HepG2 (cell line): Measurements from ENCODE around the gene CCDC170. TPM values are rescaled to one million over a fixed set of nuclear protein-coding genes. Genes with fewer than 3 reads are reported as not detected.

Source experiments
- HBP1 ChIP-seq: IDR thresholded peaks from 2 replicates; pipeline ENCODE4 v1.6.1; 2016; ENCODE audit warnings: low read depth, control low read depth
- HMGXB3 ChIP-seq: sonication (generic); formaldehyde crosslinking; IDR thresholded peaks from 2 replicates; pipeline ENCODE4 v1.4.0; 2020; ENCODE audit warnings: missing genetic modification reagents, borderline replicate concordance
- PAXIP1 ChIP-seq: sonication (generic); formaldehyde crosslinking; conservative IDR thresholded peaks from 2 replicates; pipeline ENCODE4 v1.4.0; 2020; ENCODE audit warnings: mild to moderate bottlenecking, missing genetic modification reagents, moderate library complexity
- PCBP2 ChIP-seq: fragments of 200-400 bp; formaldehyde crosslinking; optimal IDR thresholded peaks from 2 replicates; pipeline ENCODE3; 2018; ENCODE audit warnings: low read length, low read depth; ENCODE audit not compliant: poor library complexity, severe bottlenecking
- PPARG ChIP-seq: conservative IDR thresholded peaks from 2 replicates; pipeline ENCODE4 v1.6.1; 2016; ENCODE audit warnings: missing biosample characterization, missing genetic modification reagents
- RERE ChIP-seq: IDR thresholded peaks from 2 replicates; pipeline ENCODE4 v1.6.1; 2016; ENCODE audit warnings: low read depth, missing genetic modification reagents, missing compliant biosample characterization
- SIX1 ChIP-seq: sonication (generic); formaldehyde crosslinking; IDR thresholded peaks from 2 replicates; pipeline ENCODE4 v1.4.0; 2020; ENCODE audit warnings: missing genetic modification reagents, borderline replicate concordance
- TERF1 ChIP-seq: sonication (generic); formaldehyde crosslinking; IDR thresholded peaks from 2 replicates; pipeline ENCODE4 v1.8.0; 2022; ENCODE audit warnings: mild to moderate bottlenecking, missing genetic modification reagents, moderate library complexity
- ZNF207 ChIP-seq: fragments of 450-650 bp; IDR thresholded peaks from 2 replicates; pipeline ENCODE4 v1.6.1; 2016; ENCODE audit warnings: antibody characterized with exemption, borderline replicate concordance
- ZNF263 ChIP-seq: sonication (generic); formaldehyde crosslinking; IDR thresholded peaks from 2 replicates; pipeline ENCODE4 v1.4.0; 2020; ENCODE audit warnings: missing genetic modification reagents
- ZNF572 ChIP-seq: sonication (generic); formaldehyde crosslinking; IDR thresholded peaks from 2 replicates; pipeline ENCODE4 v1.5.1; 2020; ENCODE audit warnings: mild to moderate bottlenecking, missing genetic modification reagents
- ZNF879 ChIP-seq: sonication (generic); formaldehyde crosslinking; IDR thresholded peaks from 2 replicates; pipeline ENCODE4 v1.8.1; 2023; ENCODE audit warnings: missing genetic modification reagents
- polyA plus RNA-seq, 8 experiments: library from polyadenylated mRNA; depleted of rRNA in 3 of 8; stranded (reverse) in 7 of 8; unstranded in 1 of 8; fragments of >200 nt; fragmentation: Illumina TruSeq in 4 of 8; extraction: Trizol in 4 of 8; gene quantifications; 2 replicates each; pipeline versions ENCODE4 v1.2.1 to v1.2.3, GENCODE V29; 2011 to 2016; ENCODE audit warnings: low read depth in 4 of 8, missing spikeins in 1 of 8, mixed read lengths in 1 of 8; ENCODE audit not compliant: insufficient read depth in 1 of 8
- total RNA-seq, 5 experiments: library from RNA; depleted of rRNA; stranded (reverse); fragments of >200 nt; fragmentation: Illumina TruSeq; extraction: Trizol; gene quantifications; 2 replicates each; pipeline ENCODE4 v1.2.3, GENCODE V29; 2016; ENCODE audit warnings: low read depth in 1 of 5

The CCDC170 gene
- total and polyA plus RNA-seq, 2 of the 13 experiments (the other 11 are each of a cell fraction or from before 2014, with no cell fraction given): 0.90 to 5.1 TPM

- TF ChIP-seq TERF1 (CRISPR knock-in tag) (no peak), ZNF207 (no peak), ZNF263 (CRISPR knock-in tag) (no peak), PCBP2 (no peak), ZNF879 (0 out of 2 replicates have a peak, but pooled peaks have one; percentile 18), HMGXB3 (CRISPR knock-in tag) (0 out of 2 replicates have a peak, but pooled peaks have one; percentile 10), ZNF572 (CRISPR knock-in tag) (no peak), PAXIP1 (CRISPR knock-in tag) (no peak), PPARG (CRISPR knock-in tag) (0 out of 2 replicates have a peak, but pooled peaks have one; percentile 26), RERE (CRISPR knock-in tag) (no peak), HBP1 (no peak), SIX1 (no peak)
Observed at GRCh38 chr6:151493161-151493803, 535 bp upstream of the CCDC170 start (continued).
